ENCODE results near the gene PSMD8. TPM values are rescaled to one million over a fixed set of nuclear protein-coding genes. Genes with fewer than 3 reads are reported as not detected.

The PSMD8 gene
- total RNA-seq, 1 donor: 285 TPM

GRCh38 chr19:38389957-38390924 lies 15.9 kb downstream of the PSMD8 start:
- TF ChIP-seq, protein P1, sequence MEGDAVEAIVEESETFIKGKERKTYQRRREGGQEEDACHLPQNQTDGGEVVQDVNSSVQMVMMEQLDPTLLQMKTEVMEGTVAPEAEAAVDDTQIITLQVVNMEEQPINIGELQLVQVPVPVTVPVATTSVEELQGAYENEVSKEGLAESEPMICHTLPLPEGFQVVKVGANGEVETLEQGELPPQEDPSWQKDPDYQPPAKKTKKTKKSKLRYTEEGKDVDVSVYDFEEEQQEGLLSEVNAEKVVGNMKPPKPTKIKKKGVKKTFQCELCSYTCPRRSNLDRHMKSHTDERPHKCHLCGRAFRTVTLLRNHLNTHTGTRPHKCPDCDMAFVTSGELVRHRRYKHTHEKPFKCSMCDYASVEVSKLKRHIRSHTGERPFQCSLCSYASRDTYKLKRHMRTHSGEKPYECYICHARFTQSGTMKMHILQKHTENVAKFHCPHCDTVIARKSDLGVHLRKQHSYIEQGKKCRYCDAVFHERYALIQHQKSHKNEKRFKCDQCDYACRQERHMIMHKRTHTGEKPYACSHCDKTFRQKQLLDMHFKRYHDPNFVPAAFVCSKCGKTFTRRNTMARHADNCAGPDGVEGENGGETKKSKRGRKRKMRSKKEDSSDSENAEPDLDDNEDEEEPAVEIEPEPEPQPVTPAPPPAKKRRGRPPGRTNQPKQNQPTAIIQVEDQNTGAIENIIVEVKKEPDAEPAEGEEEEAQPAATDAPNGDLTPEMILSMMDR (IDR thresholded peaks at IDR 0.05; ENCODE audit: extremely low read depth, low read depth, low read length): no peak
- peak; percentile 90 for DNase-seq (ENCODE audit: insufficient read length, low spot score, missing footprints)
- Histone ChIP-seq H3K36me3 (ENCODE audit: insufficient read depth, low read length) (peaks cover 31% of the 10 kb centered on the region), H3K79me2 (ENCODE audit: insufficient read depth, low read length) (peaks cover 23% of the 10 kb centered on the region), H4K20me1 (ENCODE audit: insufficient read depth, low read length) (peaks cover 16% of the 10 kb centered on the region), H3K4me2 (ENCODE audit: insufficient read depth, low read length) (peak overlapping the region; percentile 94), H3K4me1 (ENCODE audit: insufficient read depth, low read length) (peaks cover 27% of the 10 kb centered on the region), H3K27me3 (ENCODE audit: insufficient read depth, low read length) (no peaks in the 10 kb centered on the region), H3K27ac (ENCODE audit: low read depth, low read length) (peak overlapping the region; percentile 74), H2AFZ (ENCODE audit: low read length) (no peak overlapping the region), H3K9me3 (ENCODE audit: low read depth, low read length) (no peaks in the 10 kb centered on the region), H3K4me3 (ENCODE audit: insufficient read depth, low read length) (peak overlapping the region; percentile 97)

GRCh38 chr19:38391911-38392464 lies 17.6 kb downstream of the PSMD8 start:
- peaks cover 17% of the 10 kb centered on the region for H4K20me1 ChIP-seq (ENCODE audit: insufficient read depth, low read length)

DNA sequence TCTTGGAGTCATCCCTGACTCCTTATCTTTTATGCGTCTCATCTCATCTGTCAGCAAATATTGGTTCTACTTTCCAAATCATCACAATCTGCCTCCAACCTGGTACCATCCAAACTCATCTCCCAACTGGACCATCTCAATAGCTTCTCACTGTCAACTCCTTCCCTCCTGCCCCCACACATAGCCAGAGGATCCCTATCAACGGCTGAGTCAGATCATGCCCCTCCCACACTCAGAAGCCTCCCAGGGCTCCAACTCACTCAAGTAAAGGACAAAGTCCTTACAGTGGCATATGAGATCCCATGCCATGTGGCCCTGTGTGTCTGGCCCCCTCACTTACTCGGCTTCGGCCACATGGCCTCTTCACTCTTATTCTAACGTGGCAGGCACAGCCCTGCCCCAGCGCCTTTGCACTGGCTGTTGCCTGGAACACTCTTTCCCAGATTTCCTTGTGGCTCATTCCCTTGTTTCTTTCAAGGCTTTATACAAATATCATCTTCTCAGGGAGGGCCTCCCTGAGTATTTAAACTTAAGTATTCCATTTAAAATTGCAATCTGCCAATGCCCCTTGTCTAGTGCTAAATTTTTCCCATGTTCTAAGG lies 18.4 kb downstream of the PSMD8 start:
- peak; percentile 96 for DNase-seq (ENCODE audit: insufficient read length, low spot score, missing footprints)
- Histone ChIP-seq H3K4me2 (ENCODE audit: insufficient read depth, low read length) (no peak overlapping the region), H3K4me1 (ENCODE audit: insufficient read depth, low read length) (peaks cover 24% of the 10 kb centered on the region), H3K79me2 (ENCODE audit: insufficient read depth, low read length) (peaks cover 23% of the 10 kb centered on the region), H3K27me3 (ENCODE audit: insufficient read depth, low read length) (no peaks in the 10 kb centered on the region), H3K4me3 (ENCODE audit: insufficient read depth, low read length) (no peak overlapping the region), H3K9me3 (ENCODE audit: low read depth, low read length) (no peaks in the 10 kb centered on the region), H3K36me3 (ENCODE audit: insufficient read depth, low read length) (peaks cover 43% of the 10 kb centered on the region), H4K20me1 (ENCODE audit: insufficient read depth, low read length) (peaks cover 17% of the 10 kb centered on the region), H2AFZ (ENCODE audit: low read length) (no peak overlapping the region), H3K27ac (ENCODE audit: low read depth, low read length) (peak overlapping the region; percentile 23)
- TF ChIP-seq, protein P1 (IDR thresholded peaks at IDR 0.05; ENCODE audit: extremely low read depth, low read depth, low read length): no peak

More at GRCh38 chr19:38391911-38392464, 17.6 kb downstream of the PSMD8 start:
- no peaks in the 10 kb centered on the region for H3K9me3 ChIP-seq (ENCODE audit: low read depth, low read length)
- H3K4me1 ChIP-seq (ENCODE audit: insufficient read depth, low read length): peaks cover 27% of the 10 kb centered on the region
- H3K27me3 ChIP-seq (ENCODE audit: insufficient read depth, low read length): no peaks in the 10 kb centered on the region
- DNase-seq (ENCODE audit: insufficient read length, low spot score, missing footprints): peak; percentile 86
- H3K4me3 ChIP-seq (ENCODE audit: insufficient read depth, low read length): no peak overlapping the region
- TF ChIP-seq, protein P1 (IDR thresholded peaks at IDR 0.05; ENCODE audit: extremely low read depth, low read depth, low read length): no peak
- peaks cover 41% of the 10 kb centered on the region for H3K36me3 ChIP-seq (ENCODE audit: insufficient read depth, low read length)
- no peak overlapping the region for H3K27ac ChIP-seq (ENCODE audit: low read depth, low read length)
- H3K79me2 ChIP-seq (ENCODE audit: insufficient read depth, low read length): peaks cover 23% of the 10 kb centered on the region
- no peak overlapping the region for H3K4me2 ChIP-seq (ENCODE audit: insufficient read depth, low read length)
- H2AFZ ChIP-seq (ENCODE audit: low read length): no peak overlapping the region
